ENCODE measurements around the gene NCOA5.

Gene NCOA5

GRCh38 chr20:46062151-46062550 is 27.6 kb downstream of the NCOA5 start:
- DNase-seq (ENCODE audit: low read depth) = no peak

- no peak for DNase-seq (ENCODE audit: low read depth)
Observed at GRCh38 chr20:46060975-46061374, 28.8 kb downstream of the NCOA5 start.

- DNase-seq (ENCODE audit: low read depth) = no peak
Observed at GRCh38 chr20:46060301-46060881, 29.4 kb downstream of the NCOA5 start.

- no peak for DNase-seq (ENCODE audit: low read depth)
Observed at GRCh38 chr20:46058599-46059281, 31.0 kb downstream of the NCOA5 start.

- DNase-seq (ENCODE audit: low read depth) = no peak
Observed at GRCh38 chr20:46057856-46058598, 31.7 kb downstream of the NCOA5 start.

GRCh38 chr20:46056970-46057855 is 32.5 kb downstream of the NCOA5 start:
- DNase-seq (ENCODE audit: low read depth) = no peak

GRCh38 chr20:46056027-46056833 is 33.5 kb downstream of the NCOA5 start:
- DNase-seq (ENCODE audit: low read depth) = no peak

GRCh38 chr20:46055269-46055668 is 34.5 kb downstream of the NCOA5 start:
- no peak for DNase-seq (ENCODE audit: low read depth)

GRCh38 chr20:46054606-46055005 is 35.2 kb downstream of the NCOA5 start:
- no peak for DNase-seq (ENCODE audit: low read depth)

GRCh38 chr20:46053416-46053815 is 36.3 kb downstream of the NCOA5 start:
- no peak for DNase-seq (ENCODE audit: low read depth)

- no peak for DNase-seq (ENCODE audit: low read depth)
Observed at GRCh38 chr20:46051556-46052308, 38.0 kb downstream of the NCOA5 start.

GRCh38 chr20:46050885-46051284 is 38.9 kb downstream of the NCOA5 start:
- DNase-seq (ENCODE audit: low read depth) = no peak

- DNase-seq (ENCODE audit: low read depth) = no peak
Observed at GRCh38 chr20:46050444-46050843, 39.3 kb downstream of the NCOA5 start.

GRCh38 chr20:46049815-46050214 is 39.9 kb downstream of the NCOA5 start:
- no peak for DNase-seq (ENCODE audit: low read depth)

GRCh38 chr20:46049190-46049589 is 40.6 kb downstream of the NCOA5 start:
- no peak for DNase-seq (ENCODE audit: low read depth)

- no peak for DNase-seq (ENCODE audit: low read depth)
Observed at GRCh38 chr20:46047821-46048220, 41.9 kb downstream of the NCOA5 start.

- no peak for DNase-seq (ENCODE audit: low read depth)
Observed at GRCh38 chr20:46046588-46047310, 43.0 kb downstream of the NCOA5 start.

- no peak for DNase-seq (ENCODE audit: low read depth)
Observed at GRCh38 chr20:46044896-46045295, 44.9 kb downstream of the NCOA5 start.

- no peak for DNase-seq (ENCODE audit: low read depth)
Observed at GRCh38 chr20:46043556-46043955, 46.2 kb downstream of the NCOA5 start.
